OCI-LY1 (cell line): ENCODE measurements around the gene PRSS8.

Source experiments
- EZH2 ChIP-seq: fragments of 200-600 bp; sonication (generic), shearing (Covaris generic); IDR thresholded peaks from 2 replicates; pipeline ENCODE4 v1.8.0; 2017; ENCODE audit warnings: borderline replicate concordance, mixed run types, mild to moderate bottlenecking, antibody characterized with exemption, low read length, moderate library complexity, mixed read lengths
- TF ChIP-seq, protein P1 (sequence below): fragments of 200-600 bp; sonication (generic), shearing (Covaris generic); IDR thresholded peaks from 2 replicates; pipeline ENCODE4 v1.5.1; 2017; ENCODE audit warnings: mild to moderate bottlenecking, antibody characterized with exemption, low read length, moderate library complexity, mixed read lengths

DNA sequence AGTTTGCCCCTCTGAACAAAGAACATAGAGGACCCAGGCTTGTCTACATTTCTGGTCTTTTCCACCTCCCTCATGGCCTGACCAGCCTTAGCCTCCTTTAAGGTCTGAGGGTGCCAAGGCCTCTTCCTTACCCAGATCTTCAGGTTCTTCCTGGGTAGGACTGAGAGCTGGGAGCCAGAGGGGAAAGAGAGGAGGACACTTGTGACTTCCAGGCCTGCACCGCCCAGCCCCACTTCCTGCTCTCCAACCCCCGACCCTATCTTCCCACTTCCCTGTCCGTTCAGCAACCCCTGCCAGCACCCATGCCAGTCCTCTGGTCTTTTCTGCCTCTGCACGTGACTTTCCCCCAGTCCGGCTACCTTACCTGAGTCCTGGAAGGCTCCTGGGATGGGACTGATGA lies 13.8 kb upstream of the PRSS8 start:
- TF ChIP-seq, protein P1, sequence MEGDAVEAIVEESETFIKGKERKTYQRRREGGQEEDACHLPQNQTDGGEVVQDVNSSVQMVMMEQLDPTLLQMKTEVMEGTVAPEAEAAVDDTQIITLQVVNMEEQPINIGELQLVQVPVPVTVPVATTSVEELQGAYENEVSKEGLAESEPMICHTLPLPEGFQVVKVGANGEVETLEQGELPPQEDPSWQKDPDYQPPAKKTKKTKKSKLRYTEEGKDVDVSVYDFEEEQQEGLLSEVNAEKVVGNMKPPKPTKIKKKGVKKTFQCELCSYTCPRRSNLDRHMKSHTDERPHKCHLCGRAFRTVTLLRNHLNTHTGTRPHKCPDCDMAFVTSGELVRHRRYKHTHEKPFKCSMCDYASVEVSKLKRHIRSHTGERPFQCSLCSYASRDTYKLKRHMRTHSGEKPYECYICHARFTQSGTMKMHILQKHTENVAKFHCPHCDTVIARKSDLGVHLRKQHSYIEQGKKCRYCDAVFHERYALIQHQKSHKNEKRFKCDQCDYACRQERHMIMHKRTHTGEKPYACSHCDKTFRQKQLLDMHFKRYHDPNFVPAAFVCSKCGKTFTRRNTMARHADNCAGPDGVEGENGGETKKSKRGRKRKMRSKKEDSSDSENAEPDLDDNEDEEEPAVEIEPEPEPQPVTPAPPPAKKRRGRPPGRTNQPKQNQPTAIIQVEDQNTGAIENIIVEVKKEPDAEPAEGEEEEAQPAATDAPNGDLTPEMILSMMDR, result no peak
- TF ChIP-seq EZH2, result no peak
